LNCAP (cell line): ENCODE data around the gene MPRIP.

Experiments
- TF ChIP-seq, protein P1 (sequence below): fragments of 450-650 bp; IDR thresholded peaks from 2 replicates; pipeline ENCODE4 v1.5.1; 2017; ENCODE audit warnings: mild to moderate bottlenecking

MPRIP gene

DNA sequence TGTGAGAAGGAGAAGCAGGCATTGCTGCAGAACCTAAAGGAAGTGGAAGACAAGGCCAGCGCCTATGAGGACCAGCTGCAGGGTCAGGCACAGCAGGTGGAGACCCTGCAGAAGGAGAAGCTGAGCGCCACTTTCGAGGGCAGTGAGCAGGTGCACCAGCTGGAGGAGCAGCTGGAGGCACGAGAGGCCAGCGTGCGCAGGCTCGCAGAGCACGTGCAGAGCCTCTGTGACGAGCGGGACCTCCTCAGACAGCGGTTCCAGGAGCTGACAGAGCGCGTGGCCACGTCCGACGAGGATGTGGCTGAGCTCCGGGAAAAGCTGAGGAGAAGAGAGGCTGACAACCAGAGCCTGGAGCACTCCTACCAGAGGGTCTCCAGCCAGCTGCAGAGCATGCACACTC is 122.4 kb downstream of the MPRIP start:
- TF ChIP-seq, protein P1, sequence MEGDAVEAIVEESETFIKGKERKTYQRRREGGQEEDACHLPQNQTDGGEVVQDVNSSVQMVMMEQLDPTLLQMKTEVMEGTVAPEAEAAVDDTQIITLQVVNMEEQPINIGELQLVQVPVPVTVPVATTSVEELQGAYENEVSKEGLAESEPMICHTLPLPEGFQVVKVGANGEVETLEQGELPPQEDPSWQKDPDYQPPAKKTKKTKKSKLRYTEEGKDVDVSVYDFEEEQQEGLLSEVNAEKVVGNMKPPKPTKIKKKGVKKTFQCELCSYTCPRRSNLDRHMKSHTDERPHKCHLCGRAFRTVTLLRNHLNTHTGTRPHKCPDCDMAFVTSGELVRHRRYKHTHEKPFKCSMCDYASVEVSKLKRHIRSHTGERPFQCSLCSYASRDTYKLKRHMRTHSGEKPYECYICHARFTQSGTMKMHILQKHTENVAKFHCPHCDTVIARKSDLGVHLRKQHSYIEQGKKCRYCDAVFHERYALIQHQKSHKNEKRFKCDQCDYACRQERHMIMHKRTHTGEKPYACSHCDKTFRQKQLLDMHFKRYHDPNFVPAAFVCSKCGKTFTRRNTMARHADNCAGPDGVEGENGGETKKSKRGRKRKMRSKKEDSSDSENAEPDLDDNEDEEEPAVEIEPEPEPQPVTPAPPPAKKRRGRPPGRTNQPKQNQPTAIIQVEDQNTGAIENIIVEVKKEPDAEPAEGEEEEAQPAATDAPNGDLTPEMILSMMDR, result no peak

DNA sequence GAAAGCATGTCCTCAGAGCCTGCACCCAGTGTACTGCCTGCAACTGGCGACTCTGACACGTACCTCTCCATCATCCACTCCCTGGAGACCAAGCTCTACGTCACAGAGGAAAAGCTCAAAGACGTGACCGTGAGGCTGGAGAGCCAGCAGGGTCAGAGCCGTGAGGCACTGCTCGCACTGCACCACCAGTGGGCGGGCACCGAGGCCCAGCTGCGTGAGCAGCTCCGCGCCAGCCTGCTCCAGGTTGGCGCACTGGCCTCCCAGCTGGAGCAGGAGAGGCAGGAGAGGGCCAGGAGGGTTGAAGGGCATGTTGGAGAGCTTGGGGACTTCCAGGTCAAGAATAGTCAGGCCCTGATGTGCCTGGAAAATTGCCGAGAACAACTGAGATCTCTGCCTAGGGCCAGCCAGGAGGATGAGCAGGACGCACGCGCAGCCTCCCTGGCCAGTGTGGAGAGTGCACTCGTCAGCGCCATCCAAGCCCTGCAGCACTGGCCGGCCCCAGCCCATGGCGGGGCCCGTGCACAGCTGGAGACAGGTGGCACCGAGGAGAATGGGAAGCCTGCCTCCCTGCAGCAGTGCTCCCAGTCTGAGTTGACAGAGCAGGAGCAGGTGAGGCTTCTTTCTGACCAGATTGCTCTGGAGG is 123.5 kb downstream of the MPRIP start:
- TF ChIP-seq, protein P1, result no peak

DNA sequence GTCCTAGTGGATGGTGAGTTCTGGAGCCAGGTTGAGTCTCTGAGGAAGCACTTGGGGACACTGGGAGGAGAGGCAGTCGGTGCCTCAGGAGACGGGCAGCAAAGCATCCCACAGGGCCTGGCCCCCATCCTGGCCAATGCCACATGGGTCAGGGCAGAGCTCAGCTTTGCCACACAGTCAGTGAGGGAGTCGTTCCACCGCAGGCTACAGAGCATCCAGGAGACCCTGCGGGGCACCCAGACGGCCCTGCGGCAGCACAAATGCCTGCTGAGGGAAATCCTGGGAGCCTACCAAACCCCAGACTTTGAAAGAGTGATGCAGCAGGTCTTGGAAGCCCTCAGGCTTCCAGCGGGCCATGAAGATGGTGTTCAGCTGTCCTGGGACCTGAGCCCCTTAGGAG is 124.2 kb downstream of the MPRIP start:
- TF ChIP-seq, protein P1, result no peak

DNA sequence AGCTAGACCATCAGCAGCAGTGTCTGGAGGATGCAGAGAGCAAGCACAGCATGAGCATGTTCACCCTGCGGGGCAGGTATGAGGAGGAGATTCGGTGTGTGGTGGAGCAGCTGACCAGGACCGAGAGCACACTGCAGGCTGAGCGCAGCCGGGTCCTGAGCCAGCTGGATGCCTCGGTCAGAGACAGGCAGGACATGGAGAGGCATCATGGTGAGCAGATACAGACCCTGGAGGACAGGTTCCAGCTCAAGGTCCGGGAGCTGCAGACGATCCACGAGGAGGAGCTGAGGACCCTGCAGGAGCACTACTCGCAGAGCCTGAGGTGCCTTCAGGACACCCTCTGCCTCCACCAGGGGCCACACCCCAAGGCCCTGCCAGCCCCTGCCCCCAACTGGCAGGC is 125.1 kb downstream of the MPRIP start:
- TF ChIP-seq, protein P1, result no peak

DNA sequence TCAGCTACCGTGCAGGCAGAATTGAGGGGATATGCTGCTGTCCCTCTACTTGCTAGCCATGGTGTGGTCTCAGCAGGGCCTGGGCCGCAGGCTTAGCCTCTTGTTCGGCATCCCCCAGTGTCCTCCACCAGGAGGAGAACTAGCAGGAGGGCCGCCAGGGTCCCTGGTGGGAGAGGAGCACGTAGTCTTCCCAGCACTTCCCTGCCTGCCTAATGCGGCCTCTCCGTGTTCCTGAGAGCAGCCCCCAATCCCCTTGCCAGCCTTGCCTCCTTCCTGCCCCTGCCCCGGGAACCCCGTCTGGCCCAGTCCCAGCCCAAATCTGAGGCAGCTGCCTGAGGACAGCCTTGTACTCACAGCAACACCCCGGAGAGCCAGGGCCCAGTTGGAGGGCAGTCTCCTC is 125.7 kb downstream of the MPRIP start:
- TF ChIP-seq, protein P1, result no peak

DNA sequence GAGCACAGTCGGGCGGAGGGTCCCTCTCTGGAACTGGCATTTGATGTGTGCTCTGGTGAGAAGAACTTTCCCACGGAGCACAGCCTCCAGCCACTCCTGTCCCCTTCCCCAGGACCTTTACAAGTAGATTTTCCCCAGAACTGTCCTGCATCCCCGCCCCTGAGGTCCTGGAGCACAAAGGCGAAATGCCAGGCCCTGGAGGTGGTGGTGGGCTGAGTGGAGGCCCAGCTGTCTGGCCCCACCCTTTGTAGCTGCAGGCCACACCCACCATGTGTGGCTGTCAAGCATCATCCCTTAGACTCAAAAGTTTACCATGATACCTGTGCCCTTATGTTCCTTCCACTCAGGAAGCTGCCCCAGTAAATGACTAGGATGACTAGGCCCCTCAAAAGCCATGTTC is 126.1 kb downstream of the MPRIP start:
- TF ChIP-seq, protein P1, result no peak

DNA sequence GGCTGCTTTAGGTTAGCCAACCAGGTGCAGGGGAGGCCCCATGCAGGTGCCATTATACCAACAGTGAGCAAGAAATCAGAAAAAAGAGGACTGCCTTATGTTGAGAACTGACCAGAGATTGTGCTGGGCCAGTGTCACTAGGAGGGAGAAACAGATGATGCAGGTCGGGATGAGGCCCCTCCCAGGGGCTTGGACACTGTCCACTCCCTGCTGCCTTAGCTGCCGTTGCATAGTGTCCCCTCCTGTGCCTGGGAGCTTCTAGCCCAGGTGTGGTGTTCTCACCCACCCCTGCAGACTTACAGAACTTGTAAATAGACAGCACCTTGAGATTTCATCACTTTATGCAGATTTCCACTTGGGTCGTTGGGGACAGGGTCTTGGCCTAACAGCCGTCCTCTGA is 127.1 kb downstream of the MPRIP start:
- TF ChIP-seq, protein P1, result no peak
